Mammary epithelial cell (primary cell): ENCODE results near the gene ITIH2.

ENCODE experiments used
- CTCF ChIP-seq, 2 donors: IDR thresholded peaks in 1 of 2; conservative IDR thresholded peaks in 1 of 2; 2 replicates each; pipeline ENCODE4 v1.5.1; 2011 to 2012; ENCODE audit warnings: inconsistent platforms in 2 of 2, low read length in 2 of 2, mild to moderate bottlenecking in 2 of 2, control low read depth in 1 of 2, low read depth in 1 of 2; ENCODE audit not compliant: insufficient read depth in 1 of 2; ENCODE audit errors: extremely low read depth in 1 of 2
- EZH2 ChIP-seq: IDR thresholded peaks from 2 replicates; pipeline ENCODE4 v1.6.1; 2012; ENCODE audit warnings: low read length, inconsistent platforms, borderline replicate concordance

GRCh38 chr10:7689591-7689990 lies 13.5 kb upstream of the ITIH2 start:
- TF ChIP-seq EZH2 (no peak), CTCF (conservative IDR thresholded peaks at IDR 0.05 in 1 of 2, IDR thresholded peaks at IDR 0.05 in 1 of 2; ENCODE audit: extremely low read depth in 1 of 2, insufficient read depth in 1 of 2, low read depth in 1 of 2, low read length in 2 of 2) (no peak)
